ENCODE measurements around the gene ETV6. TPM values are rescaled to one million over a fixed set of nuclear protein-coding genes. Genes with fewer than 3 reads are reported as not detected.

ETV6 gene
- total RNA-seq, 1 donor from 2014 or later: 25.3 TPM

- intact Hi-C loops (cut with micrococcal nuclease): no loop called here
Observed at GRCh38 chr12:11877869-11878780, 228.7 kb downstream of the ETV6 start.

DNA sequence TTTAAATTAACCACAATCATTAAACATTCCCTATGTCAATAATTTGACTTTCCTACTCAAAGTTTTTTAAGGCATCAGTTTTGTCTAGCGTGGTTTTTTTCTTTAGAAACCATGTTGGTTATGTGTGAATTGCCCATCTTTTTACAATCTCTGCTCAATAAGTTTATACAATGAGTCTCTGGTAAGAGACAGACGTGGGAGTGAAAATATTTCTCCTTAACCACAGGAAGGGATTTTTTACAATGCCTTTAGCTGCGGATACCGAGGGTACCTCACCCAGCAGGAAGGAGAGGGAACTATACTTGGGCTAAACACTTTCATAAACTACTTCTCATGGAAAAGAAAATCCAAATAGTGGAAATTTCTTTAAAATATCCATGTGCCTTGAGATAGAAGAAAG lies 229.8 kb downstream of the ETV6 start:
- intact Hi-C loops (cut with micrococcal nuclease): no loop called here

DNA sequence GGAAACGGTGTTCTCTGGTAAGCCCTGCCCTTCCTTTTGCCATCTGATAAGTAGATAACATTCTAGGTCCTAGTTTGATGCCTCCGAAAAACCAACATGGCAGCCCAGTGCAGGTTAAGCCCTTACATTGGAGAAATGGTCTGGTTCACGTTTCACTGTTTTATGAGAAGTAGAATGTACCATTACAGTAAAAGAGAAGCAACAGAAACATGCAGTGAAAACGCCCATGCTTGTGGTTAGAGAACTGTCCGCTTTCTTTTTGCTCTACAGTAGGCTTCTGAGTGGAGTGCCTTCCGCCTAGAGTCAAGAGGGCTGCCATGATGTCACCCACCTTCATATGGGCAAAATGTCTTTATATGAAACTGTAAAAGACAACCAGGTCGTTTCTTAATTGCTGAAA lies 230.9 kb downstream of the ETV6 start:
- intact Hi-C loops (cut with micrococcal nuclease): no loop called here

- intact Hi-C loops (cut with micrococcal nuclease): no loop called here
Observed at GRCh38 chr12:11881835-11882234, 232.4 kb downstream of the ETV6 start.

- intact Hi-C loops (cut with micrococcal nuclease): no loop called here
Observed at GRCh38 chr12:11882301-11883019, 233.0 kb downstream of the ETV6 start.

DNA sequence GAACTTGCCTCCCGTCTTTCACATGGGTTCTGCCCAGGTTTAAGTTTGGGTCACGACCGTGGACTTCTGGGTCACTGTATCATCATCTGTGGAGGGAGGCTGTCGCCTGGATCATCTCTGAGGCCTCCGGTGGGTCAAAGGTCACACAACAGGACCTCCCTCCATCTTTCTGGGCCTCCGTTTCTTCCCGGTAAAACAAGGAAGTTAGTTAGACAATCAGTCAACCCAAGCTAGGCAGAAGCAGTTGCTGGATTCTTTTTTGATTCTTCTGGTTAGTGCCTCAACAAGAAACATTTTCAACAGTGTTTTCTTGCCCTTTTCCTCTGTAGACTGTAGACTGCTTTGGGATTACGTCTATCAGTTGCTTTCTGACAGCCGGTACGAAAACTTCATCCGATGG lies 234.6 kb downstream of the ETV6 start:
- intact Hi-C loops (cut with micrococcal nuclease): no loop called here

GRCh38 chr12:11884706-11885105 lies 235.2 kb downstream of the ETV6 start:
- intact Hi-C loops (cut with micrococcal nuclease): no loop called here

- intact Hi-C loops (cut with micrococcal nuclease): no loop called here
Observed at GRCh38 chr12:11885261-11886038, 236.0 kb downstream of the ETV6 start.

DNA sequence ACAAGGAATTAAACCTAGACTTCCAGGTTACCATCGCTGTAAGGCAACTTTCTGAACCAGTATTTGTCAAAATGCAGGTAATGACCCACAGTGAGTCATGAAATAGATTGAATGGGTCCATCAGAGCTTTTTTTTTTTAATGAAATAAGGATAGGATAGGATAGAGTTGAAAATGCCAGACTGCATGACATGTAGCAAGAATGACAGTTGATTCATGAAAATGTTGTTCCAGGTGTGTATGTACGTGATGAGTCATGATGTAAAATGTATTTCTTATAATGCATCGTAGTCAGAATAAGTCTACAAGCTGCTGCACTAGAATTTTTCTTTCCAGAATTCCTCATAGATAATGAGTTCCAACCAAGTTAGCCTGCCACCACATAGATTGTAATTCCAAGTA lies 236.9 kb downstream of the ETV6 start:
- intact Hi-C loops (cut with micrococcal nuclease): no loop called here

DNA sequence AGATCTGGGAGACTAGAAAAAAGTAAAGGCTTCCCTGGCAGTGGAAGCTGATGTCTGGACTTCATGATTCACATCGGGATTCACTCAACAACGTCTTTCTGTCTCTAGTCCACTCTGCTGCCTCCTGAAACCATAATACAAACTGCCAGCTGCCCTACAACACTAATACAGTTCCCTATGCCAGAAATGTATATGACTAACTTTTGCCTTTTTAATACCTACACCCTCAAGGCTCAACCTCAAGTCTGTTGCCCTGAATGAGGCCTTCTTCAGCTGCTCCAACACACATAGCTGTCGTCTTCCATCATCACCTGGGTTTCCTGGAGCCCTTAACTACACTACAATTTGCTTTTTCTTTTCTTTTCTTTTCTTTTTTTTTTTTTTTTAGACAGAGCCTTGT lies 238.6 kb downstream of the ETV6 start:
- intact Hi-C loops (cut with micrococcal nuclease): no loop called here

- intact Hi-C loops (cut with micrococcal nuclease): loop anchor here (10.0 kb wide), 1 partner anchor 113 kb away; no protein-coding TSS in a partner anchor
Observed at GRCh38 chr12:11891346-11891745, 241.9 kb downstream of the ETV6 start.

GRCh38 chr12:11891754-11892386 lies 242.4 kb downstream of the ETV6 start:
- intact Hi-C loops (cut with micrococcal nuclease): loop anchor here (10.0 kb wide), 1 partner anchor 113 kb away; no protein-coding TSS in a partner anchor

GRCh38 chr12:11893998-11894397 lies 244.5 kb downstream of the ETV6 start:
- intact Hi-C loops (cut with micrococcal nuclease): loop anchor here (10.0 kb wide), 1 partner anchor 111 kb away; no protein-coding TSS in a partner anchor

DNA sequence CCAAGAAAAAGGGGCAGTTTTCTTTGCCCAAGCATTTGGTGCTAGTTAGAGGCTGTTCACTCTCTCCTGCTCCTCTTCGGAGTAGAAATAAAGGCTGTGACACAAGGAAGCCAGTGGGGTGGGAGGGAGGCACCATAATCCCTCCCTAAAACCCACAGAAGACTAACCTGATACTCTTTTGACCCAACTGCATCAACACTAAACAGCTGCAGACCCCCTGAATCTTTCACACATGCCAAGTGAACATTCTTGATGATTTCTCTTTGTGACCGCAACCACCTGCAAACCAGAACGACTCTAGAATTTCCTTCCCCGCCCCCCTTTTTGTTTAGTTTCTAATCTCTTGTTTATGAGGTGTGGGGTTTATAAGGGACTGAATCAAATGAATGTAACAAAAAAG lies 245.4 kb downstream of the ETV6 start:
- intact Hi-C loops (cut with micrococcal nuclease): loop anchor here (10.0 kb wide), 1 partner anchor 110 kb away; no protein-coding TSS in a partner anchor

DNA sequence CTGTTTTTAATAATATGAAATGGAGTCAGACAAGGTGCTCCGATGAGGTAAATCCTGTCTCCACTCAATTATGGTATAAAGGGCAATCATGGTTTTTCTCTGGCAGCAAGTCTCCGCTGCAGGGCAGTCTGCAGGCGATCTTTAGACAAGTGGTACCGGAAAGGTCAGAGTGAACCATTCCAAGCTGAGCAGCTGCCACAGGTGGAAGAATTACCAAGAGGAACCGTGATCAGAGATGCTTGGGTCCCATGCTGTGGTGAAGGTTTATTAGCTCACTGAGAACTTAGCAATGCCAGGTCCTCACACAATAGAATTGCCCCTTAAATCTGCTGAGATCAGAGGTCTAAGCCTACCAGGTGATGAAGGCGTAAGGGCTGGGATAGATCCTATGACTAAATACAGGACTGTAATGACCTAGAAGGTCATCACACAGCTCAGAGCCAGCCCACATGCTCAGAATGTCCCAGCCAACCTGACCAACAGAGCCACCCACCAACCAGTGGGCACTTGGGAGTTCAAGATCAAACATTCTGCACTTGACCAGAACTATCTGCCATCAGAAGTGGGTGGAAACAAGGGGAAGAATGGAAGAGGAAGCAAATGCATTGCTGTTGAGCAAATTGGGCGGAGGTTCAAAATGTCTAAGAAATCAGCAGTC lies 246.1 kb downstream of the ETV6 start:
- intact Hi-C loops (cut with micrococcal nuclease): loop anchor here (10.0 kb wide), 1 partner anchor 109 kb away; no protein-coding TSS in a partner anchor

- intact Hi-C loops (cut with micrococcal nuclease): loop anchor here (10.0 kb wide), 1 partner anchor 108 kb away; no protein-coding TSS in a partner anchor
Observed at GRCh38 chr12:11896417-11896929, 247.0 kb downstream of the ETV6 start.

DNA sequence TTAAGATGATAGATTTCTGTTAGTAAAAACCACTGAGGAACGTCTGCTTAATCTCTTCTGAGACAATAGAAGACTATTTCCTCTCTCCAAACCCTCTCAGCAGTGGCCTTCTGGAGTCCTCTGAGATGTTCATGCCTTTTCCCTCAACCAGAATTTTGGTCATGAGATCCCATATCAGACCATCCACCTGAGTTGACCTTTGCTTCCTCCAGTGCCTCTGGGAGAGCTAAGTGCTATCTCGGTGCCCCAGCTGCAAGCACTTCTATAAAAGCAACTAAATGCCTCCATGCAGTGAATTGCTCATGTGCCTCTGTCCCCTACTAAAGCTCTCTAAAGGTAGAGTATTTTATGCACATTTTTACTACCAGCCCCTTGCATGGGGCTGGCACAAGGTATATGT lies 248.4 kb downstream of the ETV6 start:
- intact Hi-C loops (cut with micrococcal nuclease): loop anchor here (10.0 kb wide), 1 partner anchor 107 kb away; no protein-coding TSS in a partner anchor

GRCh38 chr12:11901701-11902524 lies 252.4 kb downstream of the ETV6 start:
- intact Hi-C loops (cut with micrococcal nuclease): no loop called here

DNA sequence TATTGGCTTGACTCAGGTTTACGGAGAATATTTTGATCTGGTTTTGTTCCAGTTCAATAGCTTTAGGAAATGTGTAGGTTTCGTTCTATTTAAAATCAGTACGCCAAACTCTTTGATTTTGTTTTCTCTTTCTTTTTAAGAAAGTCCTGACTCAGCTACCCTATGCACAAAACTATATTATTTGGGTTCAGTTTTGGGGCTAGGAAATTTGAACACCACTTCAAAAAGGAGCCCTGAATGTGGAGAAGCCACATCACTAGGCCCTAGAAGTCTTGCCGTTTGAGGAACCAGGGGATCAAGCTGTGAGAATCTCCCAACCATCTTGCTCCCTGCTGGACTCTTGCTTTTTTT lies 253.0 kb downstream of the ETV6 start:
- intact Hi-C loops (cut with micrococcal nuclease): no loop called here
